Mesenchymal stem cell (in vitro differentiated cells and primary cell): ENCODE measurements around the gene CDH5.

Experiments used
- DNase-seq: peaks from one replicate; pipeline ENCODE4 v3.0.0-alpha.2; 2013
- H2AFZ ChIP-seq: one replicate; pipeline ENCODE4 v1.6.1; 2013; ENCODE audit warnings: low read depth, mild to moderate bottlenecking, control low read depth, inconsistent platforms, low read length, moderate library complexity
- H2AK5ac ChIP-seq: 2 replicates; pipeline ENCODE4 v1.6.1; 2013; ENCODE audit warnings: low read length, moderate library complexity, mild to moderate bottlenecking, inconsistent platforms; ENCODE audit not compliant: severe bottlenecking
- H2BK120ac ChIP-seq: one replicate; pipeline ENCODE4 v1.6.1; 2013; ENCODE audit warnings: low read depth, mild to moderate bottlenecking, inconsistent platforms, low read length, moderate library complexity
- H2BK12ac ChIP-seq, 2 experiments: one replicate each; pipeline ENCODE4 v1.6.1; 2013; ENCODE audit warnings: inconsistent platforms in 2 of 2, low read length in 2 of 2, mild to moderate bottlenecking in 2 of 2, moderate library complexity in 2 of 2, control low read depth in 1 of 2
- H2BK15ac ChIP-seq: one replicate; pipeline ENCODE4 v1.6.1; 2013; ENCODE audit warnings: mild to moderate bottlenecking, low read depth, inconsistent platforms; ENCODE audit not compliant: poor library complexity, severe bottlenecking
- H2BK5ac ChIP-seq: 2 replicates; pipeline ENCODE4 v1.6.1; 2013; ENCODE audit warnings: low read depth, mild to moderate bottlenecking, low read length, control low read depth, inconsistent platforms; ENCODE audit not compliant: poor library complexity, severe bottlenecking
- H3K14ac ChIP-seq, 2 experiments: one replicate each; pipeline ENCODE4 v1.6.1; 2013; ENCODE audit warnings: inconsistent platforms in 2 of 2, low read length in 2 of 2, control low read depth in 1 of 2, mild to moderate bottlenecking in 1 of 2, moderate library complexity in 1 of 2
- H3K18ac ChIP-seq, 2 experiments: one replicate each; pipeline ENCODE4 v1.6.1; 2013; ENCODE audit warnings: inconsistent platforms in 2 of 2, low read length in 2 of 2, control low read depth in 1 of 2, low read depth in 1 of 2, mild to moderate bottlenecking in 1 of 2
- H3K23ac ChIP-seq, 2 experiments: one replicate each; pipeline ENCODE4 v1.6.1; 2013; ENCODE audit warnings: inconsistent platforms in 2 of 2, low read length in 2 of 2, mild to moderate bottlenecking in 2 of 2, moderate library complexity in 2 of 2, control low read depth in 1 of 2
- H3K27ac ChIP-seq: 2 replicates; pipeline ENCODE4 v1.5.1; 2013; ENCODE audit warnings: mild to moderate bottlenecking, moderate library complexity, low read length, control low read depth, inconsistent platforms; ENCODE audit not compliant: poor library complexity, severe bottlenecking
- H3K27me3 ChIP-seq, 2 experiments: 2 replicates each; pipeline versions ENCODE4 v1.6.1 to v1.7.0; 2013; ENCODE audit warnings: low read length in 2 of 2, mild to moderate bottlenecking in 2 of 2, moderate library complexity in 2 of 2, control low read depth in 1 of 2, inconsistent platforms in 1 of 2; ENCODE audit not compliant: control insufficient read depth in 1 of 2, insufficient read depth in 1 of 2
- H3K36me3 ChIP-seq, 2 experiments: 2 replicates each; pipeline versions ENCODE4 v1.6.1 to v1.7.0; 2013; ENCODE audit warnings: low read length in 2 of 2, control low read depth in 1 of 2, inconsistent platforms in 1 of 2, low read depth in 1 of 2, mild to moderate bottlenecking in 1 of 2; ENCODE audit not compliant: insufficient read depth in 2 of 2, control insufficient read depth in 1 of 2
- H3K4ac ChIP-seq, 2 experiments: one replicate each; pipeline ENCODE4 v1.6.1; 2013; ENCODE audit warnings: inconsistent platforms in 2 of 2, low read length in 2 of 2, mild to moderate bottlenecking in 2 of 2, moderate library complexity in 2 of 2, control low read depth in 1 of 2, low read depth in 1 of 2
- H3K4me1 ChIP-seq: 2 replicates; pipeline ENCODE4 v1.6.1; 2013; ENCODE audit warnings: low read depth, low read length, control low read depth; ENCODE audit not compliant: control insufficient read depth, insufficient read depth
- H3K4me2 ChIP-seq: 2 replicates; pipeline ENCODE4 v1.6.1; 2013; ENCODE audit warnings: low read length, mild to moderate bottlenecking, inconsistent platforms; ENCODE audit not compliant: poor library complexity, severe bottlenecking
- H3K4me3 ChIP-seq, 2 experiments: 2 replicates each; pipeline versions ENCODE4 v1.5.1 to v1.7.0; 2013; ENCODE audit warnings: low read length in 2 of 2, mild to moderate bottlenecking in 2 of 2, control low read depth in 1 of 2, low read depth in 1 of 2; ENCODE audit not compliant: insufficient read depth in 1 of 2
- H3K79me1 ChIP-seq: replicated peaks from 2 replicates; pipeline ENCODE4 v1.6.1; 2013; ENCODE audit warnings: mild to moderate bottlenecking, control low read depth, low read length, inconsistent platforms; ENCODE audit not compliant: poor library complexity, severe bottlenecking
- H3K9ac ChIP-seq: 2 replicates; pipeline ENCODE4 v1.7.0; 2013; ENCODE audit warnings: mild to moderate bottlenecking, low read length, moderate library complexity
- H3K9me3 ChIP-seq: 2 replicates; pipeline ENCODE4 v1.7.0; 2013; ENCODE audit warnings: mild to moderate bottlenecking, low read length; ENCODE audit not compliant: control insufficient read depth
- H4K8ac ChIP-seq: one replicate; pipeline ENCODE4 v1.6.1; 2013; ENCODE audit warnings: inconsistent platforms, mild to moderate bottlenecking, low read length, moderate library complexity
- H4K91ac ChIP-seq: one replicate; pipeline ENCODE4 v1.6.1; 2013; ENCODE audit warnings: mild to moderate bottlenecking, low read length, inconsistent platforms
- WGBS: methylation state at CpG from one replicate; pipeline ENCODE4 v1.1.7; 2013; ENCODE audit warnings: mixed read lengths; 5-methylcytosine and 5-hydroxymethylcytosine counted together

CDH5 gene

DNA sequence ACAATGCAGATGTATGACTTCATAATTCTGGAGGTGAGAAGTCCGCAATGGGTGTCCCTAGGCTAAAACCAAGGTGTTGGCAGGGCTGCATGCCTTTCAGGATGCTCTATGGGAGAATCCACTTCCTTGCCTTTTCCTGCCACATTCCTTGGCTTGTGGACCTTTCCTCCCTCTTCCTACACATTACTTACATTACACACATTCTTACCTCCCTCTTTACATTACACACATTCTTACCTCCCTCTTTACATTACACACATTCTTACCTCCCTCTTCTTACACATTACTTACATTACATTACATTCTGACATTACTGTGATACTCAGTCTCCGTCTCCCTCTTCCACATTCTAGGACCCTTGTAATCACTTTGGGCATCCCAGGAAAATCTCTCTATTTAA is 14.2 kb upstream of the CDH5 start:
- WGBS, result 90% methylated on average over 2 of the region's 2 CpGs
- Histone ChIP-seq H2BK15ac (no peak overlapping the region), H3K27ac (no peak overlapping the region), H2AFZ (no peak overlapping the region), H3K9me3 (no peaks in the 10 kb centered on the region), H3K79me1 (no peaks in the 10 kb centered on the region), H3K18ac (no peak overlapping the region), H2BK5ac (no peak overlapping the region), H3K36me3 (no peaks in the 10 kb centered on the region), H3K4me1 (peaks cover 8% of the 10 kb centered on the region), H3K4me2 (no peak overlapping the region), H3K23ac (no peak overlapping the region), H4K91ac (no peak overlapping the region), H4K8ac (no peak overlapping the region), H3K14ac (no peak overlapping the region), H3K9ac (no peak overlapping the region), H2AK5ac (no peak overlapping the region), H3K4me3 (no peak overlapping the region), H3K4ac (no peak overlapping the region), H2BK120ac (no peak overlapping the region), H3K27me3 (peaks cover 46 to 82% of the 10 kb centered on the region in 2 experiments), H2BK12ac (no peak overlapping the region)
- DNase-seq, result no peak

GRCh38 chr16:66353055-66353454 is 13.4 kb upstream of the CDH5 start:
- WGBS, result 76% methylated on average over 5 of the region's 5 CpGs
- Histone ChIP-seq H3K9ac (no peak overlapping the region), H3K27ac (no peak overlapping the region)

DNA sequence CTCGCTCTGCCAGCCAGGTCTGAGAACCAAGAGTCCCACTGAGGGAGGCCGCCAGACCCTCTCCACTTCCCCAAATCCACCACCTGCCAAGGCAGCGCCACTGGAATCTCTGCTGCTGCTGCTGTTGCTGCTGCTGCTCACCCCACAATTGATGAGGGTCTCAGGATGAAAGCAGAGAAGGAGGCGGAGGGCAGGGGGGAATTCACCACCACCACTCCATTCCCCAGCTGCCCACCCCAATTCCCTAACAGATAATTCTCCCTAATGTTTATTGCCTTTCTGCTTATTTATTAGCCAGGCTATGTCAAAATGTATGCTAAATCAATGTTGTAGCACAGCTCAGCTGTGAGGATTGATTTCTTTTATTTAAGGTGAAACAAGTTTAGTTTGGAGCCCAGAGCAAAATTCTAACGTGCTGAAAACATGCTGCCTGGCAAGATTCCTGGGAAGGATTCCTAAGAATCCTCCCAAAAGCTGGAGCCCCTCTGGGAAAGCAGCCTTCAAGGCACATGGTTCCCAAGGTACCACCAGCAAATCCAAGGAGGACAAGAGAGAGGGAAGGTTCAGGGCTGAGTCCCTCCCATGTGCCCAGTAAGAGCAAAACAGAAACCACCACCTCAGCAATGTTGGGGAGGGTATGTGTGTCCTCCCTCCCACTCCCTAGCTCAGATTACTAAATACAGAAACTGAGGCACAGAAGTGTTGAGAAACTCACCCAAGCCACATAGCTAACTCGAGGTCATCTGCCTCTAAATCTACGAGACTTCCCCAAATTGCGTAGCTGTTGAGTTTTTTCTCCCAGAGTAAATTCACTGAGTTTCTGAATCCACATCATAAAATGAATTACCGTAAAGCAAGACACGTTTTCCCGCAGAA is 12.2 kb upstream of the CDH5 start:
- H3K9ac ChIP-seq, result peak overlapping the region; percentile 42
- H2AK5ac ChIP-seq, result no peak overlapping the region
- H3K4me2 ChIP-seq, result no peak overlapping the region
- no peaks in the 10 kb centered on the region for H3K79me1 ChIP-seq
- H3K18ac ChIP-seq, result no peak overlapping the region
- DNase-seq, result no peak
- H2BK12ac ChIP-seq, result no peak overlapping the region
- no peak overlapping the region for H2BK5ac ChIP-seq
- WGBS, result 56% methylated on average over 8 of the region's 11 CpGs
- peak overlapping the region in 1 of 2 experiments; percentile 50 for H3K4me3 ChIP-seq
- H3K9me3 ChIP-seq, result no peaks in the 10 kb centered on the region
- no peak overlapping the region for H2BK120ac ChIP-seq
- H3K4me1 ChIP-seq, result peaks cover 11% of the 10 kb centered on the region
- H3K4ac ChIP-seq, result no peak overlapping the region
- no peak overlapping the region for H2BK15ac ChIP-seq
- H2AFZ ChIP-seq, result no peak overlapping the region
- no peak overlapping the region for H4K8ac ChIP-seq
- peaks cover 36 to 71% of the 10 kb centered on the region in 2 experiments for H3K27me3 ChIP-seq
- no peak overlapping the region for H3K27ac ChIP-seq
- H3K23ac ChIP-seq, result no peak overlapping the region
- no peaks in the 10 kb centered on the region for H3K36me3 ChIP-seq
- H3K14ac ChIP-seq, result no peak overlapping the region
- H4K91ac ChIP-seq, result no peak overlapping the region

More at GRCh38 chr16:66353055-66353454, 13.4 kb upstream of the CDH5 start:
- no peak overlapping the region for H2BK15ac ChIP-seq
- H3K18ac ChIP-seq, result no peak overlapping the region
- H4K91ac ChIP-seq, result no peak overlapping the region
- H3K4me3 ChIP-seq, result no peak overlapping the region
- H3K36me3 ChIP-seq, result no peaks in the 10 kb centered on the region
- H2BK12ac ChIP-seq, result no peak overlapping the region
- no peak overlapping the region for H3K14ac ChIP-seq
- no peak overlapping the region for H2AFZ ChIP-seq
- no peaks in the 10 kb centered on the region for H3K9me3 ChIP-seq
- no peak overlapping the region for H3K23ac ChIP-seq
- no peak overlapping the region for H4K8ac ChIP-seq
- H3K4me2 ChIP-seq, result no peak overlapping the region
- peaks cover 8% of the 10 kb centered on the region for H3K4me1 ChIP-seq
- H3K79me1 ChIP-seq, result no peaks in the 10 kb centered on the region
- no peak overlapping the region for H3K4ac ChIP-seq
- H2BK5ac ChIP-seq, result no peak overlapping the region
- peak overlapping the region; percentile 31 for H2AK5ac ChIP-seq
- H3K27me3 ChIP-seq, result peaks cover 41 to 77% of the 10 kb centered on the region in 2 experiments
- no peak overlapping the region for H2BK120ac ChIP-seq
- no peak for DNase-seq

DNA sequence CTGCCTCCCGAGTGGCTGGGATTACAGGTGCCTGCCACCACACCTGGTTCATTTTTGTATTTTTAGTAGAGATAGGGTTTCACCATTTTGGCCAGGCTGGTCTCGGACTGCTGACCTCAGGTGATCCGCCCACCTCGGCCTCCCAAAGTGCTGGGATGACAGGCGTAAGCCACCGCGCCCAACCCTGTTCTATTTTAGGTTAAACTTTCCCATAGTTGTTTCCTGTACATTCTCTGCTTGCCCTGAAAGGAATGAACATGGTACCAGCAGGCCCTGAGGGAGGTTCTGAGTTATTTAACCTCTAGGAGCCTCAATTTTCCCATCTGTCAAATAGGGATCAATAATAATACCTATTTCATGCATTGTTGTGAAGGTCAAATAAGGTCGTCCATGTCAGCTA is 11.0 kb upstream of the CDH5 start:
- no peak overlapping the region for H3K27ac ChIP-seq
- no peaks in the 10 kb centered on the region for H3K9me3 ChIP-seq
- H3K9ac ChIP-seq, result no peak overlapping the region
- H2BK120ac ChIP-seq, result no peak overlapping the region
- no peak overlapping the region for H2BK15ac ChIP-seq
- no peak for DNase-seq
- no peaks in the 10 kb centered on the region for H3K36me3 ChIP-seq
- H4K8ac ChIP-seq, result no peak overlapping the region
- H3K23ac ChIP-seq, result no peak overlapping the region
- no peak overlapping the region for H2AFZ ChIP-seq
- no peaks in the 10 kb centered on the region for H3K79me1 ChIP-seq
- no peak overlapping the region for H2BK12ac ChIP-seq
- no peak overlapping the region for H3K14ac ChIP-seq
- H3K4me3 ChIP-seq, result no peak overlapping the region
- peaks cover 32 to 65% of the 10 kb centered on the region in 2 experiments for H3K27me3 ChIP-seq
- no peak overlapping the region for H2AK5ac ChIP-seq
- peaks cover 19% of the 10 kb centered on the region for H3K4me1 ChIP-seq
- no peak overlapping the region for H3K4me2 ChIP-seq
- H3K4ac ChIP-seq, result no peak overlapping the region
- no peak overlapping the region for H2BK5ac ChIP-seq
- no peak overlapping the region for H3K18ac ChIP-seq
- no peak overlapping the region for H4K91ac ChIP-seq
- WGBS, result 82% methylated on average over 8 of the region's 8 CpGs
